ENCODE measurements around the gene SUGT1.
A peak's percentile ranks its signal among the peaks of the same experiment; 100 is the strongest.

Gene SUGT1

GRCh38 chr13:52665325-52665724 is 12.7 kb downstream of the SUGT1 start:
- Histone ChIP-seq H3K4me3 (ENCODE audit: low read length, poor library complexity, severe bottlenecking) (no peak overlapping the region), H3K9ac (ENCODE audit: low read depth, low read length, poor library complexity, severe bottlenecking) (no peak overlapping the region), H3K4me2 (ENCODE audit: low read depth, low read length, poor library complexity, severe bottlenecking) (no peak overlapping the region), H3K4me1 (ENCODE audit: insufficient read depth, low read length, poor library complexity, severe bottlenecking) (no peaks in the 10 kb centered on the region), H3K36me3 (ENCODE audit: insufficient read depth, low read length) (peaks cover 72% of the 10 kb centered on the region; the same call in 1 of the 2 replicates), H3F3A (ENCODE audit: low read depth) (no peaks in the 10 kb centered on the region), H3K27me3 (ENCODE audit: insufficient read depth, low read length, poor library complexity, severe bottlenecking) (no peaks in the 10 kb centered on the region), H4K20me1 (ENCODE audit: insufficient read depth, low read length, poor library complexity, severe bottlenecking) (no peaks in the 10 kb centered on the region), H3K9me3 (ENCODE audit: insufficient read depth, low read depth, low read length) (no peaks in the 10 kb centered on the region), H3K9me2 (replicated peaks; ENCODE audit: low read depth, low read length) (no peaks in the 10 kb centered on the region), H3K79me2 (ENCODE audit: insufficient read depth, low read length) (peaks cover 12% of the 10 kb centered on the region; the same call in 1 of the 2 replicates), H2AFZ (ENCODE audit: low read length) (no peak overlapping the region)
- TF ChIP-seq EZH2phosphoT487 (IDR thresholded peaks at IDR 0.05; ENCODE audit: borderline replicate concordance) (no peak), CTCF (conservative IDR thresholded peaks at IDR 0.05; ENCODE audit: low read length) (peak; percentile 73)

- Histone ChIP-seq H3K4me2 (ENCODE audit: low read depth, low read length, poor library complexity, severe bottlenecking) (no peak overlapping the region), H3K9me3 (ENCODE audit: insufficient read depth, low read depth, low read length) (no peaks in the 10 kb centered on the region), H3K9ac (ENCODE audit: low read depth, low read length, poor library complexity, severe bottlenecking) (no peak overlapping the region), H2AFZ (ENCODE audit: low read length) (no peak overlapping the region), H3K4me3 (ENCODE audit: low read length, poor library complexity, severe bottlenecking) (no peak overlapping the region), H3K36me3 (ENCODE audit: insufficient read depth, low read length) (peaks cover 40% of the 10 kb centered on the region; the same call in 1 of the 2 replicates), H3K9me2 (replicated peaks; ENCODE audit: low read depth, low read length) (no peaks in the 10 kb centered on the region), H4K20me1 (ENCODE audit: insufficient read depth, low read length, poor library complexity, severe bottlenecking) (no peaks in the 10 kb centered on the region), H3K4me1 (ENCODE audit: insufficient read depth, low read length, poor library complexity, severe bottlenecking) (peaks cover 6% of the 10 kb centered on the region), H3K27me3 (ENCODE audit: insufficient read depth, low read length, poor library complexity, severe bottlenecking) (no peaks in the 10 kb centered on the region), H3F3A (ENCODE audit: low read depth) (no peaks in the 10 kb centered on the region), H3K79me2 (ENCODE audit: insufficient read depth, low read length) (peaks cover 20% of the 10 kb centered on the region; the same call in 1 of the 2 replicates)
- TF ChIP-seq EZH2phosphoT487 (IDR thresholded peaks at IDR 0.05; ENCODE audit: borderline replicate concordance): no peak
- TF ChIP-seq CTCF (conservative IDR thresholded peaks at IDR 0.05; ENCODE audit: low read length): peak; percentile 49
Measured at GRCh38 chr13:52669677-52670076, 17.0 kb downstream of the SUGT1 start.

GRCh38 chr13:52670726-52671125 is 18.1 kb downstream of the SUGT1 start:
- Histone ChIP-seq H3K79me2 (ENCODE audit: insufficient read depth, low read length) (peaks cover 28% of the 10 kb centered on the region; the same call in 1 of the 2 replicates), H3K9me3 (ENCODE audit: insufficient read depth, low read depth, low read length) (no peaks in the 10 kb centered on the region), H3F3A (ENCODE audit: low read depth) (no peaks in the 10 kb centered on the region), H3K9ac (ENCODE audit: low read depth, low read length, poor library complexity, severe bottlenecking) (no peak overlapping the region), H3K27me3 (ENCODE audit: insufficient read depth, low read length, poor library complexity, severe bottlenecking) (no peaks in the 10 kb centered on the region), H3K4me3 (ENCODE audit: low read length, poor library complexity, severe bottlenecking) (no peak overlapping the region), H3K9me2 (replicated peaks; ENCODE audit: low read depth, low read length) (no peaks in the 10 kb centered on the region), H3K4me2 (ENCODE audit: low read depth, low read length, poor library complexity, severe bottlenecking) (no peak overlapping the region), H3K36me3 (ENCODE audit: insufficient read depth, low read length) (peaks cover 35% of the 10 kb centered on the region; the same call in 1 of the 2 replicates), H3K4me1 (ENCODE audit: insufficient read depth, low read length, poor library complexity, severe bottlenecking) (peaks cover 6% of the 10 kb centered on the region), H4K20me1 (ENCODE audit: insufficient read depth, low read length, poor library complexity, severe bottlenecking) (no peaks in the 10 kb centered on the region), H2AFZ (ENCODE audit: low read length) (no peak overlapping the region)
- no peak for TF ChIP-seq EZH2phosphoT487 (IDR thresholded peaks at IDR 0.05; ENCODE audit: borderline replicate concordance)

- no peaks in the 10 kb centered on the region for H3F3A ChIP-seq (ENCODE audit: low read depth)
- no peak overlapping the region for H3K9ac ChIP-seq (ENCODE audit: low read depth, low read length, poor library complexity, severe bottlenecking)
- no peaks in the 10 kb centered on the region for H3K9me2 ChIP-seq (replicated peaks; ENCODE audit: low read depth, low read length)
- H3K4me3 ChIP-seq (ENCODE audit: low read length, poor library complexity, severe bottlenecking): no peak overlapping the region
- peaks cover 32% of the 10 kb centered on the region; the same call in 1 of the 2 replicates for H3K79me2 ChIP-seq (ENCODE audit: insufficient read depth, low read length)
- TF ChIP-seq CTCF (conservative IDR thresholded peaks at IDR 0.05; ENCODE audit: low read length): no peak
- no peak for TF ChIP-seq EZH2phosphoT487 (IDR thresholded peaks at IDR 0.05; ENCODE audit: borderline replicate concordance)
- peaks cover 29% of the 10 kb centered on the region; the same call in 1 of the 2 replicates for H3K36me3 ChIP-seq (ENCODE audit: insufficient read depth, low read length)
- H4K20me1 ChIP-seq (ENCODE audit: insufficient read depth, low read length, poor library complexity, severe bottlenecking): no peaks in the 10 kb centered on the region
- peaks cover 17% of the 10 kb centered on the region for H3K4me1 ChIP-seq (ENCODE audit: insufficient read depth, low read length, poor library complexity, severe bottlenecking)
- no peaks in the 10 kb centered on the region for H3K27me3 ChIP-seq (ENCODE audit: insufficient read depth, low read length, poor library complexity, severe bottlenecking)
- H3K9me3 ChIP-seq (ENCODE audit: insufficient read depth, low read depth, low read length): no peaks in the 10 kb centered on the region
- no peak overlapping the region for H3K4me2 ChIP-seq (ENCODE audit: low read depth, low read length, poor library complexity, severe bottlenecking)
- H2AFZ ChIP-seq (ENCODE audit: low read length): no peak overlapping the region
Measured at GRCh38 chr13:52673465-52673864, 20.8 kb downstream of the SUGT1 start.

All from Loucy (cell line).